ENCODE measurements around the gene LAMA2.

DNA sequence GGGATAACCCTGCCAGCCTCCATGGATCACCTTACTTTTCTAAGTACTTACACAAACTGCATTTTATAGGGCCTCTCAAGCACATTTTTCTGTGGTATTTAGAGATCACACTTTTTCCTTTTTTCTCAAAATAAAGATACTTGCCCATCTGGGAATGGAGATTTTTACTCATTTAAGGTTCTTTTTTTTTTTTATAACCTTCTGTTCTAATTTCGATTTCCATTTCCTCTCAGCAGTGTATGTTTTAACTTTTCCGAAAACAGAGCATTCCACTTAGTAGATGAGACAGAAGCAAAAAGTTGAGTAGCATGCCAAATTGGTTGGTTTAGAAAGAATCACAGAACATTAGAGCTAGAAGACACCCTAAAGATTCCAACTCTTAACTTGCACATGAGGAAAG lies 612.7 kb downstream of the LAMA2 start:
- TF ChIP-seq, protein P1, sequence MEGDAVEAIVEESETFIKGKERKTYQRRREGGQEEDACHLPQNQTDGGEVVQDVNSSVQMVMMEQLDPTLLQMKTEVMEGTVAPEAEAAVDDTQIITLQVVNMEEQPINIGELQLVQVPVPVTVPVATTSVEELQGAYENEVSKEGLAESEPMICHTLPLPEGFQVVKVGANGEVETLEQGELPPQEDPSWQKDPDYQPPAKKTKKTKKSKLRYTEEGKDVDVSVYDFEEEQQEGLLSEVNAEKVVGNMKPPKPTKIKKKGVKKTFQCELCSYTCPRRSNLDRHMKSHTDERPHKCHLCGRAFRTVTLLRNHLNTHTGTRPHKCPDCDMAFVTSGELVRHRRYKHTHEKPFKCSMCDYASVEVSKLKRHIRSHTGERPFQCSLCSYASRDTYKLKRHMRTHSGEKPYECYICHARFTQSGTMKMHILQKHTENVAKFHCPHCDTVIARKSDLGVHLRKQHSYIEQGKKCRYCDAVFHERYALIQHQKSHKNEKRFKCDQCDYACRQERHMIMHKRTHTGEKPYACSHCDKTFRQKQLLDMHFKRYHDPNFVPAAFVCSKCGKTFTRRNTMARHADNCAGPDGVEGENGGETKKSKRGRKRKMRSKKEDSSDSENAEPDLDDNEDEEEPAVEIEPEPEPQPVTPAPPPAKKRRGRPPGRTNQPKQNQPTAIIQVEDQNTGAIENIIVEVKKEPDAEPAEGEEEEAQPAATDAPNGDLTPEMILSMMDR (IDR thresholded peaks at IDR 0.05; ENCODE audit: extremely low read depth in 1 of 2, insufficient read depth in 1 of 2, low read depth in 1 of 2, low read length in 2 of 2), result no peak
- TF ChIP-seq POLR2A (IDR thresholded peaks at IDR 0.05; ENCODE audit: low read depth, low read length) (no peak), JUN (IDR thresholded peaks at IDR 0.05; ENCODE audit: borderline replicate concordance, insufficient read depth, insufficient read length, low read depth) (no peak), EZH2 (IDR thresholded peaks at IDR 0.05; ENCODE audit: borderline replicate concordance, low read depth, low read length, severe bottlenecking) (no peak), FOS (IDR thresholded peaks at IDR 0.05; ENCODE audit: borderline replicate concordance, insufficient read depth, low read length) (no peak), POLR2AphosphoS5 (IDR thresholded peaks at IDR 0.05; ENCODE audit: insufficient read depth, low read depth, low read length) (no peak), MYC (IDR thresholded peaks at IDR 0.05; ENCODE audit: low read depth, low read length) (no peak)
- TF ChIP-seq, protein P2, sequence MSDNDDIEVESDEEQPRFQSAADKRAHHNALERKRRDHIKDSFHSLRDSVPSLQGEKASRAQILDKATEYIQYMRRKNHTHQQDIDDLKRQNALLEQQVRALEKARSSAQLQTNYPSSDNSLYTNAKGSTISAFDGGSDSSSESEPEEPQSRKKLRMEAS (IDR thresholded peaks at IDR 0.05; ENCODE audit: insufficient read depth, insufficient read length), result no peak

Measured in endothelial cell of umbilical vein (primary cell).